Measurements from ENCODE around the gene RNLS.

The RNLS gene

GRCh38 chr10:88232029-88232895 lies 350.9 kb downstream of the RNLS start:
- no peak for TF ChIP-seq CTCF (IDR thresholded peaks at IDR 0.05; ENCODE audit: low read depth, low read length)
- no peak for TF ChIP-seq EZH2phosphoT487 (IDR thresholded peaks at IDR 0.05; ENCODE audit: low read depth)
- H3K4me1 ChIP-seq (ENCODE audit: low read length) = no peaks in the 10 kb centered on the region
- H3K36me3 ChIP-seq (replicated peaks; ENCODE audit: low read depth, low read length) = no peaks in the 10 kb centered on the region
- no peak overlapping the region for H3K27ac ChIP-seq (ENCODE audit: low read length)
- no peak overlapping the region for H3K9ac ChIP-seq (ENCODE audit: low read length)
- H2AFZ ChIP-seq (ENCODE audit: low read depth, low read length) = no peak overlapping the region
- H3K27me3 ChIP-seq (ENCODE audit: low read depth, low read length) = no peaks in the 10 kb centered on the region
- no peak overlapping the region for H3K4me3 ChIP-seq (ENCODE audit: low read length)
- H3K4me2 ChIP-seq (ENCODE audit: low read length) = no peak overlapping the region
- H3K9me3 ChIP-seq (ENCODE audit: insufficient read depth, low read length) = no peaks in the 10 kb centered on the region
- H3K79me2 ChIP-seq (ENCODE audit: low read length) = no peaks in the 10 kb centered on the region
- H4K20me1 ChIP-seq (ENCODE audit: insufficient read depth, low read length) = no peaks in the 10 kb centered on the region

- Histone ChIP-seq H3K9me3 (ENCODE audit: insufficient read depth, low read length) (no peaks in the 10 kb centered on the region), H3K9ac (ENCODE audit: low read length) (no peak overlapping the region), H3K79me2 (ENCODE audit: low read length) (no peaks in the 10 kb centered on the region), H3K27ac (ENCODE audit: low read length) (no peak overlapping the region), H3K27me3 (ENCODE audit: low read depth, low read length) (no peaks in the 10 kb centered on the region), H3K4me2 (ENCODE audit: low read length) (no peak overlapping the region), H3K4me1 (ENCODE audit: low read length) (no peaks in the 10 kb centered on the region), H3K36me3 (replicated peaks; ENCODE audit: low read depth, low read length) (no peaks in the 10 kb centered on the region), H2AFZ (ENCODE audit: low read depth, low read length) (no peak overlapping the region), H3K4me3 (ENCODE audit: low read length) (no peak overlapping the region), H4K20me1 (ENCODE audit: insufficient read depth, low read length) (no peaks in the 10 kb centered on the region)
- TF ChIP-seq CTCF (IDR thresholded peaks at IDR 0.05; ENCODE audit: low read depth, low read length) = no peak
- TF ChIP-seq EZH2phosphoT487 (IDR thresholded peaks at IDR 0.05; ENCODE audit: low read depth) = no peak
Observed at GRCh38 chr10:88230251-88230650, 352.9 kb downstream of the RNLS start.

- H3K79me2 ChIP-seq (ENCODE audit: low read length) = no peaks in the 10 kb centered on the region
- H3K27me3 ChIP-seq (ENCODE audit: low read depth, low read length) = no peaks in the 10 kb centered on the region
- H3K9me3 ChIP-seq (ENCODE audit: insufficient read depth, low read length) = no peaks in the 10 kb centered on the region
- H3K36me3 ChIP-seq (replicated peaks; ENCODE audit: low read depth, low read length) = no peaks in the 10 kb centered on the region
- H4K20me1 ChIP-seq (ENCODE audit: insufficient read depth, low read length) = no peaks in the 10 kb centered on the region
- TF ChIP-seq EZH2phosphoT487 (IDR thresholded peaks at IDR 0.05; ENCODE audit: low read depth) (no peak), CTCF (IDR thresholded peaks at IDR 0.05; ENCODE audit: low read depth, low read length) (no peak)
- H3K9ac ChIP-seq (ENCODE audit: low read length) = no peak overlapping the region
- H3K27ac ChIP-seq (ENCODE audit: low read length) = no peak overlapping the region
- no peaks in the 10 kb centered on the region for H3K4me1 ChIP-seq (ENCODE audit: low read length)
- H3K4me2 ChIP-seq (ENCODE audit: low read length) = no peak overlapping the region
- no peak overlapping the region for H3K4me3 ChIP-seq (ENCODE audit: low read length)
- H2AFZ ChIP-seq (ENCODE audit: low read depth, low read length) = no peak overlapping the region
Observed at GRCh38 chr10:88228130-88228529, 355.0 kb downstream of the RNLS start.

- Histone ChIP-seq H4K20me1 (ENCODE audit: insufficient read depth, low read length) (no peaks in the 10 kb centered on the region), H2AFZ (ENCODE audit: low read depth, low read length) (no peak overlapping the region), H3K36me3 (replicated peaks; ENCODE audit: low read depth, low read length) (no peaks in the 10 kb centered on the region), H3K27me3 (ENCODE audit: low read depth, low read length) (no peaks in the 10 kb centered on the region), H3K27ac (ENCODE audit: low read length) (no peak overlapping the region), H3K4me2 (ENCODE audit: low read length) (no peak overlapping the region), H3K9me3 (ENCODE audit: insufficient read depth, low read length) (no peaks in the 10 kb centered on the region), H3K9ac (ENCODE audit: low read length) (no peak overlapping the region), H3K4me1 (ENCODE audit: low read length) (no peaks in the 10 kb centered on the region), H3K79me2 (ENCODE audit: low read length) (no peaks in the 10 kb centered on the region), H3K4me3 (ENCODE audit: low read length) (no peak overlapping the region)
- TF ChIP-seq CTCF (IDR thresholded peaks at IDR 0.05; ENCODE audit: low read depth, low read length) (no peak), EZH2phosphoT487 (IDR thresholded peaks at IDR 0.05; ENCODE audit: low read depth) (no peak)
Observed at GRCh38 chr10:88227342-88228018, 355.6 kb downstream of the RNLS start.
